Panc1 (cell line): Measurements from ENCODE around the gene TMOD1. TPM values are rescaled to one million over a fixed set of nuclear protein-coding genes. Genes with fewer than 3 reads are reported as not detected.

ENCODE experiments used
- ATAC-seq: fragments of 200-7000 bp; cut with Tn5 transposase; 2 replicates; pipeline ENCODE4 v1.9.1; 2020; ENCODE audit warnings: mild to moderate bottlenecking, moderate library complexity
- BruUV-seq: library from RNA; stranded (reverse); fragments of 400-500 nt; replicated peaks from 2 replicates; lab custom pipeline; 2021; lab: Mats Ljungman, UMichigan
- CTCF ChIA-PET: fragments of 300-600 bp; sonication (Branson Sonifier 250); formaldehyde crosslinking; loops from one replicate; lab custom pipeline; 2022; ENCODE audit warnings: antibody characterized with exemption; lab: Charles Lee
- POLR2A ChIA-PET: fragments of 300-600 bp; sonication (Branson Sonifier 250); formaldehyde crosslinking; loops from one replicate; lab custom pipeline; 2022; ENCODE audit warnings: antibody characterized with exemption; lab: Charles Lee
- DNase-seq: peaks from one replicate; pipeline ENCODE4 v3.0.0-alpha.2; 2010; ENCODE audit warnings: low read depth, low spot score
- H3K27ac ChIP-seq: 2 replicates; pipeline ENCODE4 v1.5.1; 2011; ENCODE audit warnings: mild to moderate bottlenecking, low read length, inconsistent platforms
- H3K27me3 ChIP-seq: fragments of 200-500 bp; sonication (Bioruptor generic); 2 replicates; pipeline ENCODE4 v1.6.0; 2014; ENCODE audit warnings: low read length, inconsistent platforms; ENCODE audit not compliant: control insufficient read depth, insufficient read depth
- H3K36me3 ChIP-seq: fragments of 200-500 bp; sonication (Bioruptor generic); 2 replicates; pipeline ENCODE4 v1.5.1; 2014; ENCODE audit warnings: inconsistent platforms, mild to moderate bottlenecking, low read length, moderate library complexity; ENCODE audit not compliant: control insufficient read depth, insufficient read depth
- H3K4me1 ChIP-seq: 2 replicates; pipeline ENCODE4 v1.5.1; 2011; ENCODE audit warnings: inconsistent platforms, mild to moderate bottlenecking, low read length, moderate library complexity; ENCODE audit not compliant: control insufficient read depth, insufficient read depth
- H3K4me3 ChIP-seq, 2 experiments: 2 replicates each; pipeline ENCODE4 v1.5.1; 2011 to 2012; ENCODE audit warnings: low read depth in 2 of 2, low read length in 2 of 2, mild to moderate bottlenecking in 2 of 2, inconsistent platforms in 1 of 2, moderate library complexity in 1 of 2
- H3K9me3 ChIP-seq: fragments of 200-500 bp; sonication (Bioruptor generic); 2 replicates; pipeline ENCODE4 v1.5.1; 2014; ENCODE audit warnings: low read depth, mild to moderate bottlenecking, inconsistent platforms, low read length, moderate library complexity; ENCODE audit not compliant: control insufficient read depth, insufficient read depth
- POLR2AphosphoS5 ChIP-seq: IDR thresholded peaks from 2 replicates; pipeline ENCODE4 v1.6.1; 2012; ENCODE audit warnings: mild to moderate bottlenecking, low read depth, low read length, moderate library complexity
- SIN3A ChIP-seq: IDR thresholded peaks from 2 replicates; pipeline ENCODE4 v1.6.1; 2012; ENCODE audit warnings: low read depth, mild to moderate bottlenecking, low read length, moderate library complexity, borderline replicate concordance; ENCODE audit not compliant: insufficient read depth
- TCF7L2 ChIP-seq: IDR thresholded peaks from 2 replicates; pipeline ENCODE4 v1.6.1; 2011; ENCODE audit warnings: mild to moderate bottlenecking, low read depth, low read length, inconsistent platforms
- in situ Hi-C: cut with HindIII; loops from 2 replicates; pipeline ENCODE4 v1.10.0; 2016; ENCODE audit warnings: low sequenced_read_pairs, low pct_unique_long_range_greater_than_20kb
- intact Hi-C: fragments of 100-400 bp; cut with micrococcal nuclease; formaldehyde crosslinking; loops from one replicate; pipeline ENCODE4 v1.10.0; 2022; ENCODE audit not compliant: unreplicated experiment
- total RNA-seq: library from RNA; stranded (reverse); gene quantifications from one replicate; pipeline ENCODE4 v1.2.1, GENCODE V29; 2021; ENCODE audit not compliant: unreplicated experiment
- TF ChIP-seq, protein P1 (sequence below), 2 experiments: IDR thresholded peaks; 2 replicates each; pipeline ENCODE4 v1.6.1; 2011 to 2012; ENCODE audit warnings: low read depth in 2 of 2, control low read depth in 1 of 2, low read length in 1 of 2, mild to moderate bottlenecking in 1 of 2, moderate library complexity in 1 of 2; ENCODE audit not compliant: insufficient read depth in 1 of 2
- TF ChIP-seq, protein P2 (sequence below): fragments of 450-650 bp; IDR thresholded peaks from 2 replicates; pipeline ENCODE4 v1.5.1; 2017; ENCODE audit warnings: mild to moderate bottlenecking

The TMOD1 gene
- total RNA-seq, 1 experiment from 2014 or later = 1.4 TPM

DNA sequence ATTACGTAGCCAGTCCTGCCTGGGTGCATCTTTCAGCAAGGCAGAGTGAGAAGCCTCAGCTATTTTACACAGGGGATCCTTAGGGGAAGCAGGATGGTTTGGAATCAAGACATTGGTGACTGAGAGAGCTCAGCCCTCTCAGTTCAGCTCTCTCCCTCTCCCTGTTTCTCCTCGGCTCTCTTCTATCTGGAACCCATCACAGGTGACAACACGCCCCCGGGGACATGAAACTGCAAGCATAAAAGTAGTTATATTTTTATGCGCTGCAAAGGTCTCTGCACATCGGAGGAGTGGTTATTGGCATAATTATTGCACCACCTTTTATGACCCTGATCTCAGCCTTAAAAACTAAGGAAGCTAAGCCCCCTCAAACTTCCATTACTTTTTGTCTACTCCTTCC is 14.2 kb downstream of the TMOD1 start:
- Histone ChIP-seq H3K4me3 (no peak overlapping the region), H3K27me3 (no peaks in the 10 kb centered on the region), H3K36me3 (no peaks in the 10 kb centered on the region), H3K4me1 (peaks cover 12% of the 10 kb centered on the region; the same call in 1 of the 2 replicates), H3K9me3 (no peaks in the 10 kb centered on the region), H3K27ac (no peak overlapping the region)
- intact Hi-C loops (no loop called here), in situ Hi-C loops (no loop called here)
- no peak for TF ChIP-seq SIN3A
- TF ChIP-seq, protein P1, sequence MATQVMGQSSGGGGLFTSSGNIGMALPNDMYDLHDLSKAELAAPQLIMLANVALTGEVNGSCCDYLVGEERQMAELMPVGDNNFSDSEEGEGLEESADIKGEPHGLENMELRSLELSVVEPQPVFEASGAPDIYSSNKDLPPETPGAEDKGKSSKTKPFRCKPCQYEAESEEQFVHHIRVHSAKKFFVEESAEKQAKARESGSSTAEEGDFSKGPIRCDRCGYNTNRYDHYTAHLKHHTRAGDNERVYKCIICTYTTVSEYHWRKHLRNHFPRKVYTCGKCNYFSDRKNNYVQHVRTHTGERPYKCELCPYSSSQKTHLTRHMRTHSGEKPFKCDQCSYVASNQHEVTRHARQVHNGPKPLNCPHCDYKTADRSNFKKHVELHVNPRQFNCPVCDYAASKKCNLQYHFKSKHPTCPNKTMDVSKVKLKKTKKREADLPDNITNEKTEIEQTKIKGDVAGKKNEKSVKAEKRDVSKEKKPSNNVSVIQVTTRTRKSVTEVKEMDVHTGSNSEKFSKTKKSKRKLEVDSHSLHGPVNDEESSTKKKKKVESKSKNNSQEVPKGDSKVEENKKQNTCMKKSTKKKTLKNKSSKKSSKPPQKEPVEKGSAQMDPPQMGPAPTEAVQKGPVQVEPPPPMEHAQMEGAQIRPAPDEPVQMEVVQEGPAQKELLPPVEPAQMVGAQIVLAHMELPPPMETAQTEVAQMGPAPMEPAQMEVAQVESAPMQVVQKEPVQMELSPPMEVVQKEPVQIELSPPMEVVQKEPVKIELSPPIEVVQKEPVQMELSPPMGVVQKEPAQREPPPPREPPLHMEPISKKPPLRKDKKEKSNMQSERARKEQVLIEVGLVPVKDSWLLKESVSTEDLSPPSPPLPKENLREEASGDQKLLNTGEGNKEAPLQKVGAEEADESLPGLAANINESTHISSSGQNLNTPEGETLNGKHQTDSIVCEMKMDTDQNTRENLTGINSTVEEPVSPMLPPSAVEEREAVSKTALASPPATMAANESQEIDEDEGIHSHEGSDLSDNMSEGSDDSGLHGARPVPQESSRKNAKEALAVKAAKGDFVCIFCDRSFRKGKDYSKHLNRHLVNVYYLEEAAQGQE (IDR thresholded peaks at IDR 0.05; ENCODE audit: insufficient read depth in 1 of 2, low read depth in 2 of 2, low read length in 1 of 2) = no peak
- TF ChIP-seq TCF7L2 = no peak
- TF ChIP-seq POLR2AphosphoS5 = no peak
- TF ChIP-seq, protein P2, sequence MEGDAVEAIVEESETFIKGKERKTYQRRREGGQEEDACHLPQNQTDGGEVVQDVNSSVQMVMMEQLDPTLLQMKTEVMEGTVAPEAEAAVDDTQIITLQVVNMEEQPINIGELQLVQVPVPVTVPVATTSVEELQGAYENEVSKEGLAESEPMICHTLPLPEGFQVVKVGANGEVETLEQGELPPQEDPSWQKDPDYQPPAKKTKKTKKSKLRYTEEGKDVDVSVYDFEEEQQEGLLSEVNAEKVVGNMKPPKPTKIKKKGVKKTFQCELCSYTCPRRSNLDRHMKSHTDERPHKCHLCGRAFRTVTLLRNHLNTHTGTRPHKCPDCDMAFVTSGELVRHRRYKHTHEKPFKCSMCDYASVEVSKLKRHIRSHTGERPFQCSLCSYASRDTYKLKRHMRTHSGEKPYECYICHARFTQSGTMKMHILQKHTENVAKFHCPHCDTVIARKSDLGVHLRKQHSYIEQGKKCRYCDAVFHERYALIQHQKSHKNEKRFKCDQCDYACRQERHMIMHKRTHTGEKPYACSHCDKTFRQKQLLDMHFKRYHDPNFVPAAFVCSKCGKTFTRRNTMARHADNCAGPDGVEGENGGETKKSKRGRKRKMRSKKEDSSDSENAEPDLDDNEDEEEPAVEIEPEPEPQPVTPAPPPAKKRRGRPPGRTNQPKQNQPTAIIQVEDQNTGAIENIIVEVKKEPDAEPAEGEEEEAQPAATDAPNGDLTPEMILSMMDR = no peak
- no TSS peak for BruUV-seq
- DNase-seq (no peak), ATAC-seq (no peak)
- ChIA-PET POLR2A (no interaction called here), CTCF (interaction anchor here (0.7 kb wide), 1 partner anchor 749 kb away, joined by 4 read pairs; no protein-coding TSS in a partner anchor)

DNA sequence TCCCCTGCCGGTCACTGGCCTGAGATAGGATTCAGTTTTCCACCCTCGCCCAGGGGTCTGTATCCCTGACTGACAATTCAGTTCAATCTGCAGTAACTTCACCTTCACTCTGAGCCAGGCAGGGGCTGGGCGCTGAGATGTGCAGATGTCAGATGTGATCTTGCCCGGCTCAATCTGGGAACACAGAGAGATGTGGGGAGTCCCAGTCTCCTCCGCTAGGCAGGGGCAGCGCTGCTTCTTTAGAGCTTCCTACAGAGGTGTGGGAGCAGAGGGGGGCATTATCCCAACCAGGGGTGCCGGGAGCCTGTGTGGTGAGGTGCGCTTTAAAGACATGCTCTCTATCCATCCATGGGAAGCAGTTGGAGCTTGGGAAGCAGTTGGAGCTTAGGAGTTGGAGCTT is 14.6 kb downstream of the TMOD1 start:
- Histone ChIP-seq H3K27ac (no peak overlapping the region), H3K27me3 (no peaks in the 10 kb centered on the region), H3K9me3 (no peaks in the 10 kb centered on the region), H3K4me3 (no peak overlapping the region), H3K36me3 (no peaks in the 10 kb centered on the region), H3K4me1 (peaks cover 9% of the 10 kb centered on the region; the same call in 1 of the 2 replicates)
- DNase-seq (no peak), ATAC-seq (no peak)
- intact Hi-C loops = no loop called here
- in situ Hi-C loops = no loop called here
- BruUV-seq = no TSS peak
- TF ChIP-seq, protein P2 = no peak
- TF ChIP-seq TCF7L2 = no peak
- TF ChIP-seq, protein P1 (IDR thresholded peaks at IDR 0.05; ENCODE audit: insufficient read depth in 1 of 2, low read depth in 2 of 2, low read length in 1 of 2) = no peak
- no peak for TF ChIP-seq POLR2AphosphoS5
- no peak for TF ChIP-seq SIN3A
- POLR2A ChIA-PET = no interaction called here
- CTCF ChIA-PET = no interaction called here
